B cell (primary cell): ENCODE measurements around the gene KCNK4. TPM values are rescaled to one million over a fixed set of nuclear protein-coding genes. Genes with fewer than 3 reads are reported as not detected.

Experiments
- ATAC-seq: fragments of 200-7000 bp; cut with Tn5 transposase; one replicate; pipeline ENCODE4 v1.10.0; 2021; ENCODE audit warnings: low read depth, mild to moderate bottlenecking, moderate number of reproducible peaks, moderate library complexity
- CTCF ChIA-PET: fragments of 350-600 bp; sonication (Branson Sonifier 250); formaldehyde crosslinking; loops from one replicate; lab custom pipeline; 2021; ENCODE audit warnings: antibody characterized with exemption, inconsistent platforms; lab: Charles Lee
- POLR2A ChIA-PET: fragments of 350-600 bp; sonication (Branson Sonifier 250); formaldehyde crosslinking; loops from one replicate; lab custom pipeline; 2021; ENCODE audit warnings: antibody characterized with exemption; lab: Charles Lee
- DNase-seq: peaks from one replicate; pipeline ENCODE4 v3.0.0; 2013
- H2AFZ ChIP-seq: 2 replicates; pipeline ENCODE4 v1.6.1; 2012; ENCODE audit warnings: mild to moderate bottlenecking, low read depth, low read length; ENCODE audit not compliant: insufficient read depth, poor library complexity, severe bottlenecking
- H3K27ac ChIP-seq, 2 donors: 1 replicate in 1 of 2; 2 replicates in 1 of 2; pipeline ENCODE4 v1.5.1; 2012 to 2013; ENCODE audit warnings: low read length in 2 of 2, mild to moderate bottlenecking in 2 of 2, moderate library complexity in 1 of 2
- H3K27me3 ChIP-seq, 4 experiments: fragments of 200-600 bp in 1 of 4; sonication (generic) in 1 of 4; replicated peaks in 1 of 4; 1 replicate in 2 of 4; 2 replicates in 2 of 4; pipeline versions ENCODE4 v1.6.1 to v1.7.0; 2013 to 2016; ENCODE audit warnings: low read length in 3 of 4, mild to moderate bottlenecking in 2 of 4, mixed read lengths in 1 of 4, moderate library complexity in 1 of 4; ENCODE audit not compliant: insufficient read depth in 4 of 4, control insufficient read depth in 3 of 4; ENCODE audit errors: control extremely low read depth in 1 of 4
- H3K36me3 ChIP-seq, 2 experiments: replicated peaks in 1 of 2; 1 replicate in 1 of 2; 2 replicates in 1 of 2; pipeline versions ENCODE4 v1.6.1 to v1.7.1; 2013; ENCODE audit warnings: low read length in 1 of 2; ENCODE audit not compliant: insufficient read depth in 2 of 2, control insufficient read depth in 1 of 2; ENCODE audit errors: control extremely low read depth in 1 of 2, extremely low read depth in 1 of 2
- H3K4me1 ChIP-seq, 2 donors: fragments of 200-600 bp in 1 of 2; sonication (generic) in 1 of 2; 1 replicate in 1 of 2; 2 replicates in 1 of 2; pipeline versions ENCODE4 v1.5.1 to v1.6.1; 2013 to 2017; ENCODE audit warnings: low read length in 2 of 2; ENCODE audit not compliant: control insufficient read depth in 2 of 2, insufficient read depth in 2 of 2
- H3K4me2 ChIP-seq: replicated peaks from 2 replicates; pipeline ENCODE3; 2012; ENCODE audit warnings: mild to moderate bottlenecking, low read depth, low read length; ENCODE audit not compliant: poor library complexity, severe bottlenecking
- H3K4me3 ChIP-seq, 5 experiments: fragments of 200-600 bp in 1 of 5; sonication (generic) in 1 of 5; 1 replicate in 3 of 5; 2 replicates in 2 of 5; pipeline versions ENCODE4 v1.5.1 to v1.7.0; 2011 to 2016; ENCODE audit warnings: low read length in 4 of 5, mild to moderate bottlenecking in 4 of 5, low read depth in 2 of 5, control low read depth in 1 of 5, moderate library complexity in 1 of 5; ENCODE audit not compliant: insufficient read depth in 1 of 5; ENCODE audit errors: control extremely low read depth in 1 of 5, extremely low read depth in 1 of 5
- H3K79me2 ChIP-seq: fragments of 200-600 bp; sonication (generic); one replicate; pipeline ENCODE4 v1.6.0; 2016; ENCODE audit warnings: low read length; ENCODE audit not compliant: control insufficient read depth, insufficient read depth
- H3K9ac ChIP-seq: fragments of 200-600 bp; sonication (generic); 2 replicates; pipeline ENCODE4 v1.6.1; 2017; ENCODE audit warnings: mild to moderate bottlenecking, low read length, moderate library complexity
- H3K9me3 ChIP-seq, 3 donors: one replicate each; pipeline versions ENCODE4 v1.6.1 to v1.7.1; 2013; ENCODE audit warnings: low read length in 2 of 3; ENCODE audit not compliant: control insufficient read depth in 2 of 3, insufficient read depth in 1 of 3; ENCODE audit errors: control extremely low read depth in 1 of 3
- H4K20me1 ChIP-seq: 2 replicates; pipeline ENCODE4 v1.6.0; 2012; ENCODE audit warnings: mild to moderate bottlenecking, low read length; ENCODE audit not compliant: insufficient read depth, control insufficient read depth, poor library complexity, severe bottlenecking
- H3K27ac Mint-ChIP-seq: one replicate; pipeline ENCODE4 v1.8.0; 2021; ENCODE audit warnings: mixed read lengths
- H3K27me3 Mint-ChIP-seq: one replicate; pipeline ENCODE4 v1.8.0; 2021; ENCODE audit warnings: mixed read lengths
- H3K4me1 Mint-ChIP-seq: one replicate; pipeline ENCODE4 v1.8.0; 2021; ENCODE audit warnings: mixed read lengths
- H3K4me3 Mint-ChIP-seq: one replicate; pipeline ENCODE4 v1.8.0; 2021; ENCODE audit warnings: mixed read lengths
- H3K9me3 Mint-ChIP-seq: one replicate; pipeline ENCODE4 v1.8.0; 2022; ENCODE audit warnings: mixed read lengths; ENCODE audit not compliant: insufficient read depth
- CTCF ChIP-seq: fragments of 200-600 bp; IDR thresholded peaks from one replicate; pipeline ENCODE4 v1.8.0; 2022; ENCODE audit warnings: antibody characterized with exemption, mild to moderate bottlenecking
- EZH2 ChIP-seq: IDR thresholded peaks from 2 replicates; pipeline ENCODE4 v1.6.1; 2012; ENCODE audit warnings: borderline replicate concordance, low read depth, mild to moderate bottlenecking, moderate library complexity, low read length; ENCODE audit not compliant: insufficient read depth, poor library complexity, severe bottlenecking
- WGBS: methylation state at CpG from one replicate; pipeline ENCODE4 v1.1.5; 2013; ENCODE audit warnings: missing lambda C conversion rate; ENCODE audit not compliant: insufficient coverage; 5-methylcytosine and 5-hydroxymethylcytosine counted together
- intact Hi-C: fragments of 100-400 bp; cut with micrococcal nuclease; formaldehyde crosslinking; loops from one replicate; pipeline ENCODE4 v1.10.0; 2022
- polyA plus RNA-seq: library from polyadenylated mRNA; depleted of rRNA; stranded (reverse); fragments of >200 nt; gene quantifications from 2 replicates; pipeline ENCODE4 v1.2.3, GENCODE V29; 2012
- total RNA-seq, 2 donors: library from RNA; stranded (reverse); fragments of 120-200 nt in 1 of 2; gene quantifications; 1 replicate in 1 of 2; 2 replicates in 1 of 2; pipeline versions ENCODE4 v1.2.3 to v1.2.4, GENCODE V29; 2013 to 2022

Gene KCNK4
- total and polyA plus RNA-seq, 2 donors (not counting 1 experiment from before 2014, with no cell fraction given) = 0.32 TPM; not detected in 1

GRCh38 chr11:64320556-64320955, 29.5 kb downstream of the KCNK4 start:
- Mint-ChIP-seq H3K27me3 (no peaks in the 10 kb centered on the region), H3K4me3 (peak overlapping the region; percentile 11), H3K4me1 (peaks cover 30% of the 10 kb centered on the region), H3K9me3 (no peaks in the 10 kb centered on the region), H3K27ac (peak overlapping the region; percentile 15)
- Histone ChIP-seq H3K9ac (no peak overlapping the region), H3K27ac (no peak overlapping the region), H3K4me1 (peaks cover 8 to 26% of the 10 kb centered on the region in 2 donors), H3K9me3 (no peaks in the 10 kb centered on the region), H3K27me3 (no peaks in the 10 kb centered on the region), H3K4me2 (no peak overlapping the region), H3K4me3 (no peak overlapping the region), H2AFZ (no peak overlapping the region), H3K36me3 (peaks cover 0 to 14% of the 10 kb centered on the region in 2 experiments), H3K79me2 (peaks cover 5% of the 10 kb centered on the region), H4K20me1 (no peaks in the 10 kb centered on the region)
- CTCF ChIA-PET = no interaction called here
- POLR2A ChIA-PET = no interaction called here
- DNase-seq = no peak
- 97% methylated on average over 5 of the region's 7 CpGs for WGBS
- no peak for ATAC-seq
- intact Hi-C loops = no loop called here
- no peak for TF ChIP-seq EZH2

- Histone ChIP-seq H2AFZ (no peak overlapping the region), H3K4me2 (no peak overlapping the region), H3K4me1 (peaks cover 8 to 26% of the 10 kb centered on the region in 2 donors), H3K27ac (no peak overlapping the region), H3K27me3 (no peaks in the 10 kb centered on the region), H4K20me1 (no peaks in the 10 kb centered on the region), H3K36me3 (peaks cover 0 to 12% of the 10 kb centered on the region in 2 experiments), H3K4me3 (no peak overlapping the region), H3K79me2 (peaks cover 5% of the 10 kb centered on the region), H3K9me3 (no peaks in the 10 kb centered on the region), H3K9ac (no peak overlapping the region)
- no peaks in the 10 kb centered on the region for H3K9me3 Mint-ChIP-seq
- no peak overlapping the region for H3K27ac Mint-ChIP-seq
- no peaks in the 10 kb centered on the region for H3K27me3 Mint-ChIP-seq
- WGBS = 97% methylated on average over 5 of the region's 5 CpGs
- no peak overlapping the region for H3K4me3 Mint-ChIP-seq
- no peak for DNase-seq
- TF ChIP-seq CTCF (no peak), EZH2 (no peak)
- intact Hi-C loops = no loop called here
- peaks cover 30% of the 10 kb centered on the region for H3K4me1 Mint-ChIP-seq
- ATAC-seq = no peak
- POLR2A ChIA-PET = no interaction called here
- CTCF ChIA-PET = no interaction called here
These were observed 29.9 kb downstream of the KCNK4 start for GRCh38 chr11:64321026-64321425.
